ENCODE data around the gene NEXN.
A peak's percentile ranks its signal among the peaks of the same experiment; 100 is the strongest.
"Not testable (repeated sequence)": the region's sequence is repeated elsewhere in the genome, so short reads cannot be mapped to it uniquely, and the experiment has no call there.

Gene NEXN

GRCh38 chr1:77976433-77977076 is 88.1 kb downstream of the NEXN start:
- DNase-seq (ENCODE audit: low spot score): no peak
- TF ChIP-seq, protein P1, sequence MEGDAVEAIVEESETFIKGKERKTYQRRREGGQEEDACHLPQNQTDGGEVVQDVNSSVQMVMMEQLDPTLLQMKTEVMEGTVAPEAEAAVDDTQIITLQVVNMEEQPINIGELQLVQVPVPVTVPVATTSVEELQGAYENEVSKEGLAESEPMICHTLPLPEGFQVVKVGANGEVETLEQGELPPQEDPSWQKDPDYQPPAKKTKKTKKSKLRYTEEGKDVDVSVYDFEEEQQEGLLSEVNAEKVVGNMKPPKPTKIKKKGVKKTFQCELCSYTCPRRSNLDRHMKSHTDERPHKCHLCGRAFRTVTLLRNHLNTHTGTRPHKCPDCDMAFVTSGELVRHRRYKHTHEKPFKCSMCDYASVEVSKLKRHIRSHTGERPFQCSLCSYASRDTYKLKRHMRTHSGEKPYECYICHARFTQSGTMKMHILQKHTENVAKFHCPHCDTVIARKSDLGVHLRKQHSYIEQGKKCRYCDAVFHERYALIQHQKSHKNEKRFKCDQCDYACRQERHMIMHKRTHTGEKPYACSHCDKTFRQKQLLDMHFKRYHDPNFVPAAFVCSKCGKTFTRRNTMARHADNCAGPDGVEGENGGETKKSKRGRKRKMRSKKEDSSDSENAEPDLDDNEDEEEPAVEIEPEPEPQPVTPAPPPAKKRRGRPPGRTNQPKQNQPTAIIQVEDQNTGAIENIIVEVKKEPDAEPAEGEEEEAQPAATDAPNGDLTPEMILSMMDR (IDR thresholded peaks at IDR 0.05; ENCODE audit: extremely low read depth, missing control alignments): no peak

DNA sequence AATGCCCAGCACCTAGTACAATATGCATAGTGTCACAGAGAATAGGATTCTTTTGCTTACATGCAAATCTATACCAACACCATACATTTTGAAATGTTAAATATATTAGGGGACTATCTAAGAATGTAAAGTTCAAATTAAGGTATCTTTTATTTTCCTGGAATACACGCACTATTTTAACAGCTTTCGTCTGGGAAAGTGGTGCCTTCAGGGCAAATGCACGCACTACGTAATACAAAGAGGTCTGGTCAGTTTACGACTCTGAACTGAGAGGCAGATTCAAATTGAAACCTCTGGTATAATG is 89.5 kb downstream of the NEXN start:
- TF ChIP-seq, protein P1 (IDR thresholded peaks at IDR 0.05; ENCODE audit: extremely low read depth, missing control alignments): no peak
- DNase-seq (ENCODE audit: low spot score): no peak

GRCh38 chr1:77978293-77978968 is 90.0 kb downstream of the NEXN start:
- DNase-seq (ENCODE audit: low spot score): peak; percentile 75

DNA sequence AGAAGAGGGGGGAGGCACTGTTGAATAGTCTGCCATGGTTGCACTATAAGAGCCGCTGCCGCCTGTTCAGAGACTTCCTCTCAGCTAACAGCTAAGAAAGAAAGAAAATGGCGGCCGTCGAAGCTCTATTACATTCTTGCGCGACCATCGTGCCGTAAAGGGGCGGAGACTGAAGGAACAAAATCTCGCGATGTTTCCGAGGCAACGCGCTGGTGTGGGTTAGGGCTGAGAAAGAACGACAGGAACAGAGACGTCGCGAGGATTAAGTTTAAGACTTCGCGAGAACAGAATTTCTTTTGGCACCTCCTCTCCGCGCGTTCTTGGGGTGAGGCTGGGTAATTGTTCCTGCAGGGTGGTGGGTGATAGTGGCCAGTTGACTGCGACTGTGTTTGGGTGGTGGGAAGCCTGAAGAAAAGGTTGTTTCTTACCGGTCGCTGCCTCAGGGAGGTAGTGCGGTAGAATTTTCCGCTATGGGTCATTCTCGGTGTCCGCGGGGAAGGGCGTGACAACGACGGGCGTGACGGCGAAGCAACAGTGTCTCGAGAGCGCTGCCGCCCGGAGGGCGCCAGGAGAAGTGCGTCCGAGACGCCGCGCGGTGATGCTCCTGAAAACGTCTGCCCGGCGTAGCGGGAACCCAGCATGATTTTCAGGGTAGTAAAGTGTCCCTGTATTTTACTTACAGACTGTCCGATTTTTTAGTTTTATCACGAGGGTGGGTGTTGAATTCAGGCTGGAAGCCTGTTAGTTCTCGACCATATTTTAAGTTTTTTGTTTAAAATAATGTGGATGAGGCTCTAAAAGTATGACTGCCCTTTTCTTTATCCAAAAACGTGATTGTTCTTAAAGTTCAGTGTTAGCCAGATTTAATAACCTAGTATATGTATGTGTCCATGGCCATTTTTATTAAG is 90.8 kb downstream of the NEXN start, which contains the start of gene FUBP1:
FUBP1 (minus strand) TSS at position 104 of the 908 bp plus-strand sequence; CDS start at position 36, 68 bp downstream.
- peak; percentile 84 for DNase-seq (ENCODE audit: low spot score)
- TF ChIP-seq, protein P1 (IDR thresholded peaks at IDR 0.05; ENCODE audit: extremely low read depth, missing control alignments): peak; percentile 65

More at GRCh38 chr1:77978293-77978968, 90.0 kb downstream of the NEXN start:
- TF ChIP-seq, protein P1 (IDR thresholded peaks at IDR 0.05; ENCODE audit: extremely low read depth, missing control alignments): no peak

- DNase-seq (ENCODE audit: low spot score): not testable (repeated sequence)
Measured at GRCh38 chr1:77983352-77983996, 95.0 kb downstream of the NEXN start.

DNA sequence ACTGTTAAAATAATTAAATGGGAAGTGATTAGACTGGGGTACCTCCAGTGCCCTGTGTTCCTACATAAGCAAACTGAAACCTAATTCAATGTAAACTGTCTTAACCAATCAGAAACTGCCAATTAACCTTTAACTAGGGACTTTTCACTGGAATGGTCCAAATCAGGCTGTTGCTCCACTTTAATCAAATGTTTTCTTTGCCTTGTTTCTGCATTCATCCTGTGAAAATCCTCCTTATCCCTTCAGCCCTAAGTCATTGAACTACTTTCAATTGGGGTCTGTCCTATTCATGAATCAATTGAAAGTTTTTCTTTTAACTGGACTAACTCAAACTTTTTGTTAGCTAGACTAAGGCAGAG is 95.6 kb downstream of the NEXN start:
- TF ChIP-seq, protein P1 (IDR thresholded peaks at IDR 0.05; ENCODE audit: extremely low read depth, missing control alignments): no peak
- DNase-seq (ENCODE audit: low spot score): no peak

DNA sequence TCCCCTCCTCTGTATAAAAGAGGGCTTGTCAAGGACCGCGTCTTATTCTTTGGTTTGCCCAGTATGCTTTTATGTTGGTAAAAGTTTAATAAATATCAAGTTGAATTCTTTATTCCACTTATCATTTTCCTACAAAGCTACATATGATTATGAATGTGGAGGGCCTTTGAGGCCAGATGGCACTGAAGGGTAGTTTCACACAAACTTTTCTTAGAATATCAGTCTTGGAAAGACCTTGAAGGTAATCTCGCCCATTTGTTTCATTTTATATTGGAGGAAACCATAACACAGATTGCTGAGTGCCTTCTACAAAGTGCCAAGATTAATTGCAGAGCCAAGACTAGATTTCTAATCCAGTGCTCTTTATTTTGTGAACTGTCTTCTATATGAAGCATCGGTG is 96.2 kb downstream of the NEXN start:
- DNase-seq (ENCODE audit: low spot score): no peak
- TF ChIP-seq, protein P1 (IDR thresholded peaks at IDR 0.05; ENCODE audit: extremely low read depth, missing control alignments): no peak
